ENCODE results near the gene FARS2. TPM values are rescaled to one million over a fixed set of nuclear protein-coding genes. Genes with fewer than 3 reads are reported as not detected.

FARS2 gene
- total RNA-seq, 4 donors from 2014 or later, result 8.3 to 18.5 (median 13.0) TPM

DNA sequence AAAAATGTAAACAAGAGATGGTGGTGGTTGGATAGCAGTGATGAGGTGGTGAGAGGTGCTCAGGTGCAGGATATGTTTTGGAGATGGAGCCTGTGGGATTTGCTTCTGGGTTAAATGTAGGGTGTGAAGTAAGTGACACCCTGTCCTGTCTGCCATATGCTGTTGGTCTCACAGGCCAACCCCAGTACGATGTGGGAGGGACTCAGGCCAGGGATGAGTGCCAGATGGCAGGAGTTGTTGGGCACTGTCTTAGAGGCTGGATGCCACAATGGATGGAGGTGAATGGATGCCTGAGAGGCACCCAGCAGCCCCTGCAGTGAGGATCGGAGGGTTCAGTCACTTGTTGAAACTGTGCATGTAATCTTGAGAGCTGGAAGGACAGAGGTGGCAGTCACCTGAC, 486.1 kb downstream of the FARS2 start:
- TF ChIP-seq, protein P1, sequence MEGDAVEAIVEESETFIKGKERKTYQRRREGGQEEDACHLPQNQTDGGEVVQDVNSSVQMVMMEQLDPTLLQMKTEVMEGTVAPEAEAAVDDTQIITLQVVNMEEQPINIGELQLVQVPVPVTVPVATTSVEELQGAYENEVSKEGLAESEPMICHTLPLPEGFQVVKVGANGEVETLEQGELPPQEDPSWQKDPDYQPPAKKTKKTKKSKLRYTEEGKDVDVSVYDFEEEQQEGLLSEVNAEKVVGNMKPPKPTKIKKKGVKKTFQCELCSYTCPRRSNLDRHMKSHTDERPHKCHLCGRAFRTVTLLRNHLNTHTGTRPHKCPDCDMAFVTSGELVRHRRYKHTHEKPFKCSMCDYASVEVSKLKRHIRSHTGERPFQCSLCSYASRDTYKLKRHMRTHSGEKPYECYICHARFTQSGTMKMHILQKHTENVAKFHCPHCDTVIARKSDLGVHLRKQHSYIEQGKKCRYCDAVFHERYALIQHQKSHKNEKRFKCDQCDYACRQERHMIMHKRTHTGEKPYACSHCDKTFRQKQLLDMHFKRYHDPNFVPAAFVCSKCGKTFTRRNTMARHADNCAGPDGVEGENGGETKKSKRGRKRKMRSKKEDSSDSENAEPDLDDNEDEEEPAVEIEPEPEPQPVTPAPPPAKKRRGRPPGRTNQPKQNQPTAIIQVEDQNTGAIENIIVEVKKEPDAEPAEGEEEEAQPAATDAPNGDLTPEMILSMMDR (IDR thresholded peaks at IDR 0.05), result no peak
- no peak for TF ChIP-seq POLR2A (IDR thresholded peaks at IDR 0.05)
- no peaks in the 10 kb centered on the region for H3K4me1 ChIP-seq
- WGBS, 2 donors, result 77 to 95% methylated on average over 1 to 2 of the region's 2 CpGs

DNA sequence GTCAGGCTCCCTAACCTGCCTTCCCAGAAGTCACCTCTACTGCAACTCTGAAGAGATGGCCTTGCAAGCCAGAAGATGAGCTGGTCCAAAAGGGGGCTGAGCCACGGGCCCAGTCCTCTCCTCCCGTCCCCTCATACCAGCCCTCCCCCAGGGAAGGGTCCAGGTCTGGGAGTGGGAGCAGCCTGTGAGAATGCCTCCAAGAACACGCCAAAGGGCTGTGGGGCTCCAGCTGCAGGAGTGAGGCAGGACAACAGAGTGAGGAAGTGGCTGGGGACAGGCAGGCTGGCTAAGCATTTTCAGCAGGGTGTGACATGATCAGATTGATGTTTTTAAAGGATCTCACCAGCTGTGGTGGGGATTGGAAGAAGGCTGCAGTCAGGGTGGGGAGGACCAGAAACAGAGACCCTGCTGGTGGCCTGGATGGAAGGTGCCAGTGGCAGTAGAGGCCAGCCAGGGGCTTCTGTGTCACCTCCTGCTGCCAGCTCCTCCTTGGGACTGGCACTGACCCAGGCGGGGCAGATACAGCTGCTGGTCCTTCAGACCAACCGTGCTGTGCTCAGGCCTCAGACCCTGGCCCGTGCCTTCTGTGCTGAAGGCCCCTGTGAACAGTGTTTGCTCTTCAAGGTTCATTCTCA, 487.8 kb downstream of the FARS2 start:
- no peak for DNase-seq
- Histone ChIP-seq H3K4me1 (no peaks in the 10 kb centered on the region), H3K9me3 (peaks cover 0 to 2% (median 0%) of the 10 kb centered on the region in 3 donors), H3K36me3 (no peaks in the 10 kb centered on the region), H3K4me3 (no peak overlapping the region), H3K27me3 (no peaks in the 10 kb centered on the region), H3K27ac (no peak overlapping the region)
- 88 to 90% methylated on average over 4 to 6 of the region's 6 CpGs for WGBS, 2 donors
- TF ChIP-seq, protein P1 (IDR thresholded peaks at IDR 0.05), result no peak
- TF ChIP-seq POLR2A (IDR thresholded peaks at IDR 0.05), result no peak
- intact Hi-C loops (cut with DNase I), result no loop called here

More for the DNA sequence above, 486.1 kb downstream of the FARS2 start:
- H3K27me3 ChIP-seq, result no peaks in the 10 kb centered on the region
- H3K27ac ChIP-seq, result no peak overlapping the region
- H3K9me3 ChIP-seq, result no peaks in the 10 kb centered on the region
- no peaks in the 10 kb centered on the region for H3K36me3 ChIP-seq
- H3K4me3 ChIP-seq, result no peak overlapping the region
- DNase-seq, result no peak
- intact Hi-C loops (cut with DNase I), result no loop called here

DNA sequence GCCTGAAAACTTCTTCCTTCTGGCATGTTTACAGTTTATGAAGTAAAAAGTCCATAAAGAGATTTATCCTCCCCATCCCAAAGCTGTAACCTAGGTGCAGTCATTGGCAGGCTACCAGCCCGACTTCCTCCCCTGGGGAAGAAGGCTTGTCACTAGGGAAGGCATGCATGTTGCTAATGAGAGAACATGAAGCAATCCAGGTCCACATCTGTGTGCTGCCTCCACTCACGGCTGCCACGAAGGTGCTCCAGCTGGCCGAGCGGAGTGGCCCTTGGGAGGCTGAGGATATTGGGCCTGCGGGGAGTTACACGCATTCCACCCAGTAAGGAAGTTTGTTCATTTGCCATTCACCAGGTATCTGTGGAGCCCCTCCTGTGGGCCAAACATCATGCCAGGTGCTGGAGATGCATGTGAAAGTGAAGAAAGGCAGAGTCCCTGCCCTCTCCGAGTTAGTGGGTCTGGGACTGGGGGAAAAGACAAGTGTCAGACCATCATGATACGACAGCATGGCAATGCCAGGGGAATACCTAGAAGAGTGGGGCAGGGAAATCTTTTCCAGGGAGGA, 488.4 kb downstream of the FARS2 start:
- TF ChIP-seq, protein P1 (IDR thresholded peaks at IDR 0.05), result no peak
- no peak for TF ChIP-seq POLR2A (IDR thresholded peaks at IDR 0.05)
- H3K9me3 ChIP-seq, result peaks cover 0 to 4% (median 4%) of the 10 kb centered on the region in 3 donors
- H3K36me3 ChIP-seq, result no peaks in the 10 kb centered on the region
- H3K4me3 ChIP-seq, result no peak overlapping the region
- no peak overlapping the region for H3K27ac ChIP-seq
- no peaks in the 10 kb centered on the region for H3K27me3 ChIP-seq
- no peaks in the 10 kb centered on the region for H3K4me1 ChIP-seq
- 94 to 96% methylated on average over 3 to 6 of the region's 9 CpGs for whole genome bisulfite sequencing, 2 donors
- intact Hi-C loops (cut with DNase I), result no loop called here
- no peak for DNase-seq

DNA sequence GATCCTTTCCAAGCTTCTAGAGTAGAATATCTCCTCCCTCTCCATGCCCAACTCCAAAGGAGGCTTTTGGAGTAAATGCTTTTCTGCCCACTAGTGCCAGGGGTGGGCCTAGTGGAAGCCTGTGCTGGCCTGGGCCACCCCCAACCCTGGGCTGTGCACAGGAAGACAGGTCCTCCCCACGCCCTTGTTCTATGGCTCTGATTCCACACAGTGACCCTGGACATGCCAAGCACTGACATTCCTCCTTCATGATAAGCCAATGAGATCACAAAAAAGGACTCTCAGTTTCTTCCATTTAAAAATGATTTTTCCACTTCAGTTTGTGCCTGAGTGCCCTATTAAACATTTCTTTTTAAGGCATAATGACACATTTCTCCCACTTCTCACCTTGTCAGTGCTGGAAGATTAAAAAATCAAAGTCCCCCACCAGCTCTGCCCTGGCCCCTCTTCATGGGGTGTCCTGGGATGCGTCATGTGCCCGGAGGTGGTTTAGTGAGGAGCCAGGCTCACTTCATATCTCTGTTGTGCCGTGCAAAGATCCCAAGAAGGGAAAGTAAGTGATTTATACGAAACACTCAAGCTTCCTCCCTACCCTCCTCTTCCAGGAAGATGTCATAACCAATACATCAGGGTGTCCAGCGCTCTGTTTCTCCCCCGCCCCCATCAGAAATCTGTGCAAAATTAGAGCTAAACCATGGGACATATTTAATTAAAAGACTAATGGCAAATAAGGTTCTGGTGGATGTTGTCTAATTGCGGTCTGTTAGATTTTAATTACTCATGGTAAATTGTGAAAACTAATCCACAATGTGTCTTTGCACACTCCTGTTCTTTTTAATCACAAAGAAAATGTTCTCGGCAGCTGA, 490.4 kb downstream of the FARS2 start:
- H3K27ac ChIP-seq, result no peak overlapping the region
- H3K9me3 ChIP-seq, result peaks cover 0 to 9% (median 4%) of the 10 kb centered on the region in 3 donors
- no peaks in the 10 kb centered on the region for H3K27me3 ChIP-seq
- no peak for TF ChIP-seq POLR2A (IDR thresholded peaks at IDR 0.05)
- TF ChIP-seq, protein P1 (IDR thresholded peaks at IDR 0.05), result no peak
- no peak for DNase-seq
- 88% methylated on average over 8 to 9 of the region's 9 CpGs for WGBS, 2 donors
- no peak overlapping the region for H3K4me3 ChIP-seq
- no peaks in the 10 kb centered on the region for H3K4me1 ChIP-seq
- no peaks in the 10 kb centered on the region for H3K36me3 ChIP-seq
- intact Hi-C loops (cut with DNase I), result no loop called here

DNA sequence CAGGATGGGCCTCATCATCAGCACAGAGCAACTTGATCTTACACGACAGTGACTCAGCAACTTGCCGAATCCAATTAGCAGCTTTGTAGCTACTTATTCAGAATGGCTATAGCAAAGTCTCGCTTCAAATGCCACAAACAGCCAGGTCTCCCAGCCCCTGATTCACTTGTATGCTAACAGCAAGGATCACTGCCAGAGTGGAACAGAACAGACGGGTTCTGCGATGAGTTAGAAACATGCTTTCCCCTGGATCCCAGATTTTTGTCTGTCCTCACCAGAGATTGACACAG, 491.0 kb downstream of the FARS2 start:
- intact Hi-C loops (cut with DNase I), result no loop called here
- H3K4me1 ChIP-seq, result no peaks in the 10 kb centered on the region
- no peak overlapping the region for H3K4me3 ChIP-seq
- H3K27me3 ChIP-seq, result no peaks in the 10 kb centered on the region
- TF ChIP-seq POLR2A (IDR thresholded peaks at IDR 0.05), result no peak
- TF ChIP-seq, protein P1 (IDR thresholded peaks at IDR 0.05), result no peak
- no peak for DNase-seq
- H3K36me3 ChIP-seq, result no peaks in the 10 kb centered on the region
- 68 to 71% methylated on average over 5 of the region's 5 CpGs for WGBS, 2 donors
- peaks cover 0 to 9% (median 4%) of the 10 kb centered on the region in 3 donors for H3K9me3 ChIP-seq
- no peak overlapping the region for H3K27ac ChIP-seq

Measured in esophagus squamous epithelium (tissue), 5 donors.